SH-SY5Y (cell line): ENCODE measurements around the gene CD99L2.

ENCODE experiments used
- GATA2 ChIP-seq: IDR thresholded peaks from 2 replicates; pipeline ENCODE4 v1.6.1; 2011; ENCODE audit warnings: mild to moderate bottlenecking, low read depth, low read length
- GATA3 ChIP-seq: IDR thresholded peaks from 2 replicates; pipeline ENCODE4 v1.6.1; 2011; ENCODE audit warnings: low read depth, mild to moderate bottlenecking, low read length, moderate library complexity

GRCh38 chrX:150944233-150944632 lies 45.8 kb upstream of the CD99L2 start:
- TF ChIP-seq GATA3 (no peak), GATA2 (no peak)
